Esophagus muscularis mucosa (tissue), 4 donors: Measurements from ENCODE around the gene LIX1L. TPM values are rescaled to one million over a fixed set of nuclear protein-coding genes. Genes with fewer than 3 reads are reported as not detected.

Experiments
- DNase-seq: peaks from one replicate; pipeline ENCODE4 v3.0.0-alpha.2; 2017; ENCODE audit errors: extremely low spot score
- H3K27ac ChIP-seq, 4 donors: fragments of 200-600 bp; sonication (generic); replicated peaks in 1 of 4; 1 replicate in 3 of 4; 2 replicates in 1 of 4; pipeline ENCODE4 v1.5.1; 2016 to 2019; ENCODE audit warnings: mild to moderate bottlenecking in 1 of 4
- H3K27me3 ChIP-seq, 4 donors: fragments of 200-600 bp; sonication (generic); one replicate each; pipeline versions ENCODE4 v1.5.1 to v1.6.0; 2016 to 2019
- H3K36me3 ChIP-seq, 4 donors: fragments of 200-600 bp; sonication (generic); one replicate each; pipeline ENCODE4 v1.5.1; 2016 to 2019
- H3K4me1 ChIP-seq, 4 donors: fragments of 200-600 bp; sonication (generic); one replicate each; pipeline ENCODE4 v1.5.1; 2016 to 2019
- H3K4me3 ChIP-seq, 4 donors: fragments of 200-600 bp; sonication (generic); 1 replicate in 2 of 4; 2 replicates in 2 of 4; pipeline ENCODE4 v1.5.1; 2016 to 2019; ENCODE audit warnings: mild to moderate bottlenecking in 4 of 4, moderate library complexity in 1 of 4
- H3K9me3 ChIP-seq, 4 donors: fragments of 200-600 bp; sonication (generic); 1 replicate in 3 of 4; 2 replicates in 1 of 4; pipeline ENCODE4 v1.5.1; 2016 to 2019
- EP300 ChIP-seq: sonication (generic); formaldehyde crosslinking; IDR thresholded peaks from one replicate; pipeline ENCODE4 v1.6.1; 2017; ENCODE audit warnings: antibody characterized with exemption
- POLR2A ChIP-seq: fragments of 450-650 bp; IDR thresholded peaks from one replicate; pipeline ENCODE4 v1.6.1; 2017; ENCODE audit warnings: antibody characterized with exemption, moderate library complexity, mild to moderate bottlenecking, low read depth
- POLR2AphosphoS5 ChIP-seq, 2 donors: sonication (generic); formaldehyde crosslinking; IDR thresholded peaks; one replicate each; pipeline ENCODE4 v1.6.1; 2017; ENCODE audit warnings: antibody characterized with exemption in 2 of 2
- WGBS: methylation state at CpG from one replicate; pipeline ENCODE4 v1.1.5; 2018; 5-methylcytosine and 5-hydroxymethylcytosine counted together
- intact Hi-C: fragments of 100-400 bp; cut with DNase I; formaldehyde crosslinking; loops from one replicate; pipeline ENCODE4 v1.15.1; 2023
- total RNA-seq, 4 donors: library from RNA; depleted of rRNA; stranded (reverse); fragments of >200 nt; gene quantifications; one replicate each; pipeline versions ENCODE4 v1.1.0 to v1.2.1, GENCODE V29; 2016
- TF ChIP-seq, protein P1 (sequence below), 3 experiments: fragments of 200-600 bp in 2 of 3; fragments of 450-650 bp in 1 of 3; sonication (generic) in 2 of 3; IDR thresholded peaks; one replicate each; pipeline ENCODE4 v1.5.1; 2017 to 2019; ENCODE audit warnings: antibody characterized with exemption in 3 of 3, mild to moderate bottlenecking in 2 of 3, moderate library complexity in 1 of 3

Gene LIX1L
- total RNA-seq, 4 donors from 2014 or later: 33.2 to 55.0 (median 41.7) TPM

DNA sequence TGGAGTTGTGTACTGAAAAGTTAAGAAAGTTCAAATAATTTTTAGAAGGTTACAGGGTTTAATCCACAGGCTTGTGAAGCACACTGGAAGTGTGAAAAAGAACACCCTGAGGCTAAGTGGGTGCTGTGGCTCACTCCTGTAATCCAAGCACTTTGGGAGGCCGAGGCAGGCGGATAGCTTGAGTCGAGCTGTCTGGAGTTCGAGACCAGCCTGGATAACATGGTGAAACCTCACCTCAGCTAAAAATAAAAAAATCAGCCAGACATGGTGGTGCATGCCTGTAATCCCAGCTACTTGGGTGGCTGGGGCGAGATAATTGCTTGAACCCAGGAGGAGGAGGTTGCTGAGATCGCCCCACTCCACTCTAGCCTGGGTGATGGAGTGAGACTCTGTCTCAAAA is 28.7 kb upstream of the LIX1L start:
- Histone ChIP-seq H3K9me3 (no peaks in the 10 kb centered on the region), H3K27me3 (no peaks in the 10 kb centered on the region), H3K36me3 (no peaks in the 10 kb centered on the region), H3K4me3 (no peak overlapping the region), H3K4me1 (peaks cover 66 to 87% (median 74%) of the 10 kb centered on the region in 4 donors), H3K27ac (peak overlapping the region; percentile 89 to 96 (median 93))
- 95% methylated on average over 6 of the region's 6 CpGs for WGBS
- intact Hi-C loops: no loop called here
- DNase-seq: no peak
- TF ChIP-seq POLR2A (no peak), EP300 (no peak), POLR2AphosphoS5 (IDR thresholded peaks at IDR 0.05) (no peak)
- TF ChIP-seq, protein P1, sequence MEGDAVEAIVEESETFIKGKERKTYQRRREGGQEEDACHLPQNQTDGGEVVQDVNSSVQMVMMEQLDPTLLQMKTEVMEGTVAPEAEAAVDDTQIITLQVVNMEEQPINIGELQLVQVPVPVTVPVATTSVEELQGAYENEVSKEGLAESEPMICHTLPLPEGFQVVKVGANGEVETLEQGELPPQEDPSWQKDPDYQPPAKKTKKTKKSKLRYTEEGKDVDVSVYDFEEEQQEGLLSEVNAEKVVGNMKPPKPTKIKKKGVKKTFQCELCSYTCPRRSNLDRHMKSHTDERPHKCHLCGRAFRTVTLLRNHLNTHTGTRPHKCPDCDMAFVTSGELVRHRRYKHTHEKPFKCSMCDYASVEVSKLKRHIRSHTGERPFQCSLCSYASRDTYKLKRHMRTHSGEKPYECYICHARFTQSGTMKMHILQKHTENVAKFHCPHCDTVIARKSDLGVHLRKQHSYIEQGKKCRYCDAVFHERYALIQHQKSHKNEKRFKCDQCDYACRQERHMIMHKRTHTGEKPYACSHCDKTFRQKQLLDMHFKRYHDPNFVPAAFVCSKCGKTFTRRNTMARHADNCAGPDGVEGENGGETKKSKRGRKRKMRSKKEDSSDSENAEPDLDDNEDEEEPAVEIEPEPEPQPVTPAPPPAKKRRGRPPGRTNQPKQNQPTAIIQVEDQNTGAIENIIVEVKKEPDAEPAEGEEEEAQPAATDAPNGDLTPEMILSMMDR (IDR thresholded peaks at IDR 0.05): no peak

GRCh38 chr1:145985502-145986439 is 28.0 kb upstream of the LIX1L start:
- WGBS: 33% methylated on average over 15 of the region's 15 CpGs
- TF ChIP-seq POLR2A: no peak
- peak in 1 of 2 donors; percentile 52 for TF ChIP-seq POLR2AphosphoS5 (IDR thresholded peaks at IDR 0.05)
- Histone ChIP-seq H3K4me1 (peaks cover 68 to 88% (median 78%) of the 10 kb centered on the region in 4 donors), H3K27ac (peak overlapping the region; percentile 89 to 96 (median 93)), H3K4me3 (peak overlapping the region; percentile 26 to 40 (median 38)), H3K27me3 (no peaks in the 10 kb centered on the region), H3K9me3 (no peaks in the 10 kb centered on the region), H3K36me3 (no peaks in the 10 kb centered on the region)
- intact Hi-C loops: no loop called here
- no peak for DNase-seq

GRCh38 chr1:145985129-145985501 is 27.3 kb upstream of the LIX1L start:
- Histone ChIP-seq H3K36me3 (no peaks in the 10 kb centered on the region), H3K27ac (peak overlapping the region; percentile 89 to 96 (median 93)), H3K9me3 (no peaks in the 10 kb centered on the region), H3K4me1 (peaks cover 68 to 88% (median 78%) of the 10 kb centered on the region in 4 donors), H3K27me3 (no peaks in the 10 kb centered on the region), H3K4me3 (peak overlapping the region; percentile 26 to 40 (median 38))
- TF ChIP-seq EP300: no peak
- no peak for TF ChIP-seq POLR2AphosphoS5 (IDR thresholded peaks at IDR 0.05)
- TF ChIP-seq POLR2A: no peak
- TF ChIP-seq, protein P1 (IDR thresholded peaks at IDR 0.05): no peak
- DNase-seq: no peak
- intact Hi-C loops: no loop called here
- WGBS: 38% methylated on average over 2 of the region's 2 CpGs

DNA sequence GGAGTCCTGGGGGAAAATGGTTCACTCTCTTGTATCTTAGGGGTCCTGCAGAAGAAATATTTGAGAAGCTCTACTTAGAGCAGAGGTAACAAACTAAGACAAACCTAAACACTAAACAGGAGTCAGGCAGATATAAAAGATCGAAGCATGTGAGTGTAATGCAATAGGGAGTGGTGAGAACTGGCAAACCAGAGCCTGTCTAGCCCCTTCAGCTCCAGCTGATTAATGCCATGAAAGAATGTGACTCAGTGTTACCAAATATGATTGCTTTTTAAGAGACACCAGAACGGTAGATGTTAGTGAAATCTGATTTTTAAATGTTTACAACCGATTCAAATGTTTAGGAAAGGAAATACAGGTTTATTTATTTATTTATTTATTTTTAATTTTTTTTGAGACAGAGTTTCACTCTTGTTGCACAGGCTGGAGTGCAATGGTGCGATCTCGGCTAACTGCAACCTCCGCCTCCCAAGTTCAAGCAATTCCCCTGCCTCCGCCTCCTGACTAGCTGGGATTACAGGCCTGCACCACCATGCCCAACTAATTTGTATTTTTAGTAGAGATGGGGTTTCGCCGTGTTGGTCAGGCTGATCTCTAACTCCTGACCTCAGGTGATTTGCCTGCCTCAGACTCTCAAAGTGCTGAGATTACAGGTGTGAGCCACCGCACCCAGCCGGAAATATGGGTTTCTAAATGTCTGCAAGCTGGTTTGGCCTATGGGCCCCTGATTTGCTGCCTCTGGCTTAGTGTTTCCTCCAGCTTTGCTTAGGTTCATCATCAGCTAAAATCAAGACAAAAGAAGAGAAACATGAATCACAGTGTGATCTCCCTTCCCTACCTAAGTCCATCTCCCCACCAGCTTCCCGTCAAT is 26.4 kb upstream of the LIX1L start:
- H3K4me3 ChIP-seq: peak overlapping the region in 2 of 4 donors; percentile 39 to 40
- H3K9me3 ChIP-seq: no peaks in the 10 kb centered on the region

More for the DNA sequence above, 26.4 kb upstream of the LIX1L start:
- Histone ChIP-seq H3K36me3 (no peaks in the 10 kb centered on the region), H3K27ac (peak overlapping the region; percentile 89 to 96 (median 93)), H3K27me3 (no peaks in the 10 kb centered on the region), H3K4me1 (peaks cover 73 to 96% (median 84%) of the 10 kb centered on the region in 4 donors)
- no peak for DNase-seq
- intact Hi-C loops: loop anchor here (2.0 kb wide), 1 partner anchor 15 kb away; no protein-coding TSS in a partner anchor
- TF ChIP-seq EP300: no peak
- TF ChIP-seq, protein P1 (IDR thresholded peaks at IDR 0.05): no peak
- TF ChIP-seq POLR2AphosphoS5 (IDR thresholded peaks at IDR 0.05): no peak
- no peak for TF ChIP-seq POLR2A
- 84% methylated on average over 12 of the region's 12 CpGs for WGBS
